ENCODE results near the gene GLYATL1.

Gene GLYATL1

GRCh38 chr11:58907780-58908179, 31.5 kb upstream of the GLYATL1 start:
- H3K4me1 ChIP-seq (ENCODE audit: control insufficient read depth, insufficient read depth, low read length), result no peaks in the 10 kb centered on the region
- H3K36me3 ChIP-seq (ENCODE audit: control insufficient read depth in 2 of 2, insufficient read depth in 1 of 2, low read length in 2 of 2), result no peaks in the 10 kb centered on the region
- POLR2A ChIA-PET, result no interaction called here
- H3K27ac ChIP-seq (ENCODE audit: extremely low read depth, low read depth, low read length), result no peak overlapping the region
- CTCF ChIA-PET, result interaction anchor here (0.9 to 1.5 kb wide), 2 partner anchors 16 to 151 kb away, joined by 3 to 5 read pairs; no protein-coding TSS in a partner anchor
- H3K9me3 ChIP-seq (ENCODE audit: control insufficient read depth, insufficient read depth, low read depth, low read length), result no peaks in the 10 kb centered on the region
- TF ChIP-seq ZSCAN16 (tag by site-specific recombination; IDR thresholded peaks at IDR 0.05) (no peak), KLF9 (tag by site-specific recombination; IDR thresholded peaks at IDR 0.05; ENCODE audit: low read depth) (no peak), ZSCAN18 (tag by site-specific recombination; IDR thresholded peaks at IDR 0.05) (no peak)
- no peak overlapping the region for H3K4me3 ChIP-seq (ENCODE audit: low read depth, low read length)

- H3K36me3 ChIP-seq (ENCODE audit: control insufficient read depth in 2 of 2, insufficient read depth in 1 of 2, low read length in 2 of 2), result no peaks in the 10 kb centered on the region
- no peaks in the 10 kb centered on the region for H3K4me1 ChIP-seq (ENCODE audit: control insufficient read depth, insufficient read depth, low read length)
- TF ChIP-seq HOXC10 (CRISPR knock-in tag; IDR thresholded peaks at IDR 0.05) (no peak), ZNF112 (tag by site-specific recombination; IDR thresholded peaks at IDR 0.05) (no peak), ZNF639 (tag by site-specific recombination; IDR thresholded peaks at IDR 0.05) (no peak)
- no peaks in the 10 kb centered on the region for H3K9me3 ChIP-seq (ENCODE audit: control insufficient read depth, insufficient read depth, low read depth, low read length)
- ChIA-PET CTCF (no interaction called here), POLR2A (no interaction called here)
- H3K4me3 ChIP-seq (ENCODE audit: low read depth, low read length), result no peak overlapping the region
- no peak overlapping the region for H3K27ac ChIP-seq (ENCODE audit: extremely low read depth, low read depth, low read length)
Measured at GRCh38 chr11:58912124-58912523, 27.2 kb upstream of the GLYATL1 start.

- H3K36me3 ChIP-seq (ENCODE audit: control insufficient read depth in 2 of 2, insufficient read depth in 1 of 2, low read length in 2 of 2), result no peaks in the 10 kb centered on the region
- no peak overlapping the region for H3K4me3 ChIP-seq (ENCODE audit: low read depth, low read length)
- H3K4me1 ChIP-seq (ENCODE audit: control insufficient read depth, insufficient read depth, low read length), result no peaks in the 10 kb centered on the region
- ChIA-PET POLR2A (no interaction called here), CTCF (no interaction called here)
- no peaks in the 10 kb centered on the region for H3K9me3 ChIP-seq (ENCODE audit: control insufficient read depth, insufficient read depth, low read depth, low read length)
- H3K27ac ChIP-seq (ENCODE audit: extremely low read depth, low read depth, low read length), result no peak overlapping the region
- no peak for TF ChIP-seq ZNF521 (tag by site-specific recombination; IDR thresholded peaks at IDR 0.05)
- no peak for TF ChIP-seq ZIC2 (tag by site-specific recombination; IDR thresholded peaks at IDR 0.05)
- TF ChIP-seq ZNF354C (tag by site-specific recombination; IDR thresholded peaks at IDR 0.05; ENCODE audit: borderline replicate concordance, low read depth), result no peak
- no peak for TF ChIP-seq ZBTB10 (tag by site-specific recombination; IDR thresholded peaks at IDR 0.05)
- TF ChIP-seq ZNF654 (tag by site-specific recombination; IDR thresholded peaks at IDR 0.05; ENCODE audit: low read depth), result no peak
- no peak for TF ChIP-seq ZSCAN23 (tag by site-specific recombination; IDR thresholded peaks at IDR 0.05)
- TF ChIP-seq MZF1 (tag by site-specific recombination; IDR thresholded peaks at IDR 0.05; ENCODE audit: borderline replicate concordance), result no peak
- no peak for TF ChIP-seq KLF17 (tag by site-specific recombination; IDR thresholded peaks at IDR 0.05)
- TF ChIP-seq ZNF157 (tag by site-specific recombination; IDR thresholded peaks at IDR 0.05), result no peak
- TF ChIP-seq ZNF514 (tag by site-specific recombination; IDR thresholded peaks at IDR 0.05), result no peak
- no peak for TF ChIP-seq YY1 (tag by site-specific recombination; IDR thresholded peaks at IDR 0.05)
- no peak for TF ChIP-seq ZFP41 (tag by site-specific recombination; IDR thresholded peaks at IDR 0.05; ENCODE audit: borderline replicate concordance)
- no peak for TF ChIP-seq INSM2 (tag by site-specific recombination; IDR thresholded peaks at IDR 0.05)
- no peak for TF ChIP-seq ZNF791 (tag by site-specific recombination; IDR thresholded peaks at IDR 0.05)
- TF ChIP-seq ZNF404 (tag by site-specific recombination; IDR thresholded peaks at IDR 0.05), result no peak
- TF ChIP-seq ZBTB48 (tag by site-specific recombination; IDR thresholded peaks at IDR 0.05), result no peak
- no peak for TF ChIP-seq ZSCAN4 (tag by site-specific recombination; IDR thresholded peaks at IDR 0.05)
Measured at GRCh38 chr11:58913685-58914084, 25.6 kb upstream of the GLYATL1 start.
